Measurements from ENCODE around the gene PKD1.
A peak's percentile ranks its signal among the peaks of the same experiment; 100 is the strongest.

The PKD1 gene

GRCh38 chr16:2135770-2136490 is at the start of gene PKD1:
Gene PKD1 (minus strand): TSS chr16:2135898. CDS start chr16:2135689, 209 bp downstream.
- peak; percentile 68 for DNase-seq (ENCODE audit: low spot score)

GRCh38 chr16:2184962-2185361 is 49.3 kb upstream of the PKD1 start:
- DNase-seq (ENCODE audit: low spot score), result no peak

GRCh38 chr16:2184346-2184745 is 48.6 kb upstream of the PKD1 start:
- DNase-seq (ENCODE audit: low spot score), result no peak

- no peak for DNase-seq (ENCODE audit: low spot score)
Observed at GRCh38 chr16:2183671-2184070, 48.0 kb upstream of the PKD1 start.

- DNase-seq (ENCODE audit: low spot score), result no peak
Observed at GRCh38 chr16:2181952-2182351, 46.3 kb upstream of the PKD1 start.

GRCh38 chr16:2180962-2181923 is 45.5 kb upstream of the PKD1 start:
- no peak for DNase-seq (ENCODE audit: low spot score)

GRCh38 chr16:2180461-2180860 is 44.8 kb upstream of the PKD1 start:
- DNase-seq (ENCODE audit: low spot score), result no peak

GRCh38 chr16:2179576-2179975 is 43.9 kb upstream of the PKD1 start:
- DNase-seq (ENCODE audit: low spot score), result no peak

- DNase-seq (ENCODE audit: low spot score), result no peak
Observed at GRCh38 chr16:2179107-2179501, 43.4 kb upstream of the PKD1 start.

- DNase-seq (ENCODE audit: low spot score), result no peak
Observed at GRCh38 chr16:2178321-2179106, 42.8 kb upstream of the PKD1 start.

- DNase-seq (ENCODE audit: low spot score), result no peak
Observed at GRCh38 chr16:2177561-2177960, 41.9 kb upstream of the PKD1 start.

- DNase-seq (ENCODE audit: low spot score), result no peak
Observed at GRCh38 chr16:2177101-2177500, 41.4 kb upstream of the PKD1 start.

GRCh38 chr16:2176047-2176446 is 40.3 kb upstream of the PKD1 start:
- no peak for DNase-seq (ENCODE audit: low spot score)

GRCh38 chr16:2175454-2175853 is 39.8 kb upstream of the PKD1 start:
- no peak for DNase-seq (ENCODE audit: low spot score)

- no peak for DNase-seq (ENCODE audit: low spot score)
Observed at GRCh38 chr16:2174396-2175131, 38.9 kb upstream of the PKD1 start.

GRCh38 chr16:2173916-2174315 is 38.2 kb upstream of the PKD1 start:
- DNase-seq (ENCODE audit: low spot score), result no peak

GRCh38 chr16:2173366-2173765 is 37.7 kb upstream of the PKD1 start:
- DNase-seq (ENCODE audit: low spot score), result no peak

- no peak for DNase-seq (ENCODE audit: low spot score)
Observed at GRCh38 chr16:2172688-2173335, 37.1 kb upstream of the PKD1 start.

GRCh38 chr16:2171601-2172178 is 36.0 kb upstream of the PKD1 start:
- no peak for DNase-seq (ENCODE audit: low spot score)

GRCh38 chr16:2170587-2171435 is 35.1 kb upstream of the PKD1 start:
- no peak for DNase-seq (ENCODE audit: low spot score)

Data from D341Med (cell line).